Activated T-helper 17 cell treated with anti-CD3 and anti-CD28 coated beads, Interleukin-2, amount 50 U/mL, for 72 hours (primary cell): ENCODE results near the gene PLET1. TPM values are rescaled to one million over a fixed set of nuclear protein-coding genes. Genes with fewer than 3 reads are reported as not detected.

ENCODE experiments used
- ATAC-seq: fragments of 150-1000 bp; cut with Tn5 transposase; replicated peaks from 2 replicates; pipeline ENCODE4 v1.10.0; 2021; ENCODE audit warnings: mild to moderate bottlenecking, moderate library complexity
- H3K27ac Mint-ChIP-seq: one replicate; pipeline ENCODE4 v1.8.0; 2022; ENCODE audit warnings: mixed read lengths
- H3K27me3 Mint-ChIP-seq: one replicate; pipeline ENCODE4 v1.8.0; 2022; ENCODE audit warnings: mixed read lengths
- H3K36me3 Mint-ChIP-seq: one replicate; pipeline ENCODE4 v1.8.0; 2022; ENCODE audit warnings: low read depth, mild to moderate bottlenecking, mixed read lengths
- H3K4me1 Mint-ChIP-seq: one replicate; pipeline ENCODE4 v1.8.0; 2022; ENCODE audit warnings: mixed read lengths
- H3K4me3 Mint-ChIP-seq: one replicate; pipeline ENCODE4 v1.8.0; 2022; ENCODE audit warnings: mild to moderate bottlenecking, mixed read lengths
- H3K9me3 Mint-ChIP-seq: one replicate; pipeline ENCODE4 v1.8.0; 2022; ENCODE audit warnings: mixed read lengths
- total RNA-seq, 2 donors: library from RNA; stranded (reverse); gene quantifications; one replicate each; pipeline ENCODE4 v1.2.3, GENCODE V29; 2022

The PLET1 gene
- total RNA-seq, 2 donors from 2014 or later = not detected

GRCh38 chr11:112273066-112273465 lies 12.4 kb upstream of the PLET1 start:
- Mint-ChIP-seq H3K4me3 (no peak overlapping the region), H3K27ac (no peak overlapping the region), H3K27me3 (no peaks in the 10 kb centered on the region), H3K4me1 (no peaks in the 10 kb centered on the region), H3K9me3 (no peaks in the 10 kb centered on the region), H3K36me3 (no peaks in the 10 kb centered on the region)
- no peak for ATAC-seq

GRCh38 chr11:112271242-112271641 lies 10.6 kb upstream of the PLET1 start:
- Mint-ChIP-seq H3K4me1 (no peaks in the 10 kb centered on the region), H3K27me3 (no peaks in the 10 kb centered on the region), H3K36me3 (no peaks in the 10 kb centered on the region), H3K9me3 (no peaks in the 10 kb centered on the region), H3K4me3 (no peak overlapping the region), H3K27ac (peak overlapping the region; percentile 24)
- no peak for ATAC-seq

- no peaks in the 10 kb centered on the region for H3K36me3 Mint-ChIP-seq
- no peaks in the 10 kb centered on the region for H3K9me3 Mint-ChIP-seq
- H3K4me3 Mint-ChIP-seq = no peak overlapping the region
- ATAC-seq = no peak
- H3K27me3 Mint-ChIP-seq = no peaks in the 10 kb centered on the region
- no peaks in the 10 kb centered on the region for H3K4me1 Mint-ChIP-seq
- H3K27ac Mint-ChIP-seq = no peak overlapping the region
These were observed 10.0 kb upstream of the PLET1 start for GRCh38 chr11:112270551-112271180.

GRCh38 chr11:112269139-112269538 lies 8.5 kb upstream of the PLET1 start:
- no peak for ATAC-seq
- Mint-ChIP-seq H3K27ac (no peak overlapping the region), H3K4me1 (no peaks in the 10 kb centered on the region), H3K36me3 (no peaks in the 10 kb centered on the region), H3K9me3 (no peaks in the 10 kb centered on the region), H3K4me3 (no peak overlapping the region), H3K27me3 (no peaks in the 10 kb centered on the region)

DNA sequence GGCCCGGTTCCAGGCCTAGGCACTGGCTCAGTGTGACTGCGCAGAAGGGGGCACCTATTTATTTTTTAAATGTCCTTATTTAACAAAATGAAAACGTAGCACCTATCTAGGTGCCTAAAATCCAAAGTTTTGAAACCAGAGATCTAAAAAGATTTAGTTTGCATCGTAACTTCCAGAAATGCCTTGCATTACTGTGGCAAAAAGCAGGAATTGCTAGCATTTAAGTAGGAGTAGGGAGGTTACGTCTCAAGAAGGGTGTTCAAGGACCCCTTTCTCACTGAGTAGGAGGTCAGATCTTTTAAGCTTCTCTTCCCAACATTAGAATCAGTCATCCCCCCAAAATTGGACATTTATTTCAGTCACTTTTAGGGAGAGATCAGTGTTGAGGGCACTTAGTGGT lies 7.7 kb upstream of the PLET1 start:
- Mint-ChIP-seq H3K27me3 (no peaks in the 10 kb centered on the region), H3K27ac (no peak overlapping the region), H3K36me3 (no peaks in the 10 kb centered on the region), H3K9me3 (no peaks in the 10 kb centered on the region), H3K4me1 (no peaks in the 10 kb centered on the region), H3K4me3 (no peak overlapping the region)
- no peak for ATAC-seq

- Mint-ChIP-seq H3K4me1 (no peaks in the 10 kb centered on the region), H3K4me3 (no peak overlapping the region), H3K9me3 (no peaks in the 10 kb centered on the region), H3K36me3 (no peaks in the 10 kb centered on the region), H3K27me3 (no peaks in the 10 kb centered on the region), H3K27ac (no peak overlapping the region)
- no peak for ATAC-seq
These were observed 6.5 kb upstream of the PLET1 start for GRCh38 chr11:112267188-112267591.

DNA sequence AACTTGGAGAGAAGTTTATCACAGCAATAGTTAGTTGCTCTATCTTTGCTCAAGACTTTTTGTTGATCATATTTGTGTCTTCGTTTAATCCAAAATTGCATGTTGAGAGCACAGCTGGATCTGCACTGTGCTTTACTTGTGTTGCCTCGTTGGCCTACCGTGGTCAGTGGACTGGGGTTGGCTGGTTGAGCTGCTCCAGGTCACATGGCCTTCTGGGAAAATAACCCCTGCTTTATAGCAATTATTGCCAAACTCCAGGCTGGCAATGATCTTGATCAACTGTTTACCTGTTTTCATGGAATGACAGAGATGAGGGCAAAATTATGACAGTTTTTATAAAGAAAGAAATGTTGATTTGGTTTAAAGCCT lies 5.7 kb upstream of the PLET1 start:
- no peaks in the 10 kb centered on the region for H3K36me3 Mint-ChIP-seq
- no peak for ATAC-seq
- H3K27me3 Mint-ChIP-seq = no peaks in the 10 kb centered on the region
- no peaks in the 10 kb centered on the region for H3K9me3 Mint-ChIP-seq
- H3K4me3 Mint-ChIP-seq = no peak overlapping the region
- no peaks in the 10 kb centered on the region for H3K4me1 Mint-ChIP-seq
- no peak overlapping the region for H3K27ac Mint-ChIP-seq

DNA sequence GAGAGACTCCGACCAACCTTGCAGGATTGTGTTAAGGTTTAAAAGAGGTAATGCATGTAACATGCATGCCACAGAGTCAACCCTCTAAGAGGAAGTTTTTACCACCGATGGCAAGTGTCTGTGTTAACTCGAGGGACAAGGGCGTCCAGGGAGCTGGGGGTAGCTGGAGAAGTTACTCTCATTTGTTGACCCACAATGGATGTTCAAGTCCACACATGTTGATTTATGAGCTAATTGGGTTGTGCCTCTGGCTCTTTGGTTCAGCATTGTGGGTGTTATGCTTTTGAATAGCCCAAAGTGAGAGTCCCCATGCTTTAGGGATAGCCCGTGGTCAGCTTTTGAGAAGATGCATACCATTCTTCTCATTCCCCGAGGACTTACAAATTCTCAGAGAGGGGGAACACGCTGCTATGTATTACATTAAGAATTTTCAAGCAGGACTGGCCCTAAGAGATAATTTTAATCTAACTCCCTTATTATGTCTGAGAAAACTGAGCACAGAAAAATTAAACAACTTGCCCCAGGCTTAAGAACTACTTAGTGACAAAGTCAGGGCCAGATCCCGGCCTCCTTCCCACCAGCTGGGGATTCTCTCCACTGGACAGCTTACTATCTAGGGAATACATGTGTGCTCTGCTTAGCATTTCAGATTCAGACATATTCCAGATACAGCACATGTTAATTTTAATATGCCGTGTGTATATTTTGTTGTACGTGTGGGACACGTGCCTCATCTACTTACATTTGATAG lies 5.2 kb upstream of the PLET1 start:
- H3K27ac Mint-ChIP-seq = no peak overlapping the region
- H3K9me3 Mint-ChIP-seq = no peaks in the 10 kb centered on the region
- no peaks in the 10 kb centered on the region for H3K4me1 Mint-ChIP-seq
- no peaks in the 10 kb centered on the region for H3K27me3 Mint-ChIP-seq
- no peak overlapping the region for H3K4me3 Mint-ChIP-seq
- no peak for ATAC-seq
- H3K36me3 Mint-ChIP-seq = no peaks in the 10 kb centered on the region

- no peaks in the 10 kb centered on the region for H3K4me1 Mint-ChIP-seq
- no peaks in the 10 kb centered on the region for H3K36me3 Mint-ChIP-seq
- no peak overlapping the region for H3K27ac Mint-ChIP-seq
- no peaks in the 10 kb centered on the region for H3K9me3 Mint-ChIP-seq
- no peaks in the 10 kb centered on the region for H3K27me3 Mint-ChIP-seq
- no peak overlapping the region for H3K4me3 Mint-ChIP-seq
- ATAC-seq = no peak
These were observed 5.5 kb downstream of the PLET1 start for GRCh38 chr11:112255067-112255720.

DNA sequence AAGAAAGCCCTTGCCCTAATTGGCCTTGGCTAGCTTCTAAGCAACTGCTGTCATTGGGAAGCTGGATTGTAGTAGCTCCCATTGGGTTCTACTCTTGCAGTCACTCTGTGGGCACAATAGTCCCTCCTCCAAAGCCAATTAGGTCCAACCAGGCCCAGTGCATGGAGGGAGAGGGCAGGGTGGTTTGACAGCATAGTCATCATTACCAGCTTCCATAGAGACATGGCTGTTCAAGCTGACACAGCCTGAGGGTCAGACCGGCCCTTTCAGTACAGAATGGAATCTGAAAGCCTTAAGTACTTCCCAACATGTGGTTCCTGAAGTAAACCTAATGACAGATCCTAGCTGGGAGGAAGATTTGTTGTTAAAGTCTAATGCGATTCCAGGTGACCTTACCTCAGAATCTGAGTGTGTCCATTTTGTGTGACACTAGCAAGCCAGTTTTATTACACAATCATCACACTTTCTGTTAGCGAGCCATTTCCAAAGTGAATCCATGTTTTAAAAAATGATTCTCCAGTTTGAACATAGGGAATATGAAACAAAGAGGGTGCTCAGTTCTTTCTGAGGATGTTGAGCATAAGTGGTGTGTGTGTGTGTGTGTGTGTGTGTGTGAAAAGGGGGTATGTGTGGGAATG lies 6.9 kb downstream of the PLET1 start:
- no peak for ATAC-seq
- H3K4me1 Mint-ChIP-seq = no peaks in the 10 kb centered on the region

GRCh38 chr11:112249871-112250610 lies 10.6 kb downstream of the PLET1 start:
- no peaks in the 10 kb centered on the region for H3K4me1 Mint-ChIP-seq
- no peak overlapping the region for H3K27ac Mint-ChIP-seq
- H3K36me3 Mint-ChIP-seq = no peaks in the 10 kb centered on the region
- no peak overlapping the region for H3K4me3 Mint-ChIP-seq
- no peaks in the 10 kb centered on the region for H3K27me3 Mint-ChIP-seq
- no peaks in the 10 kb centered on the region for H3K9me3 Mint-ChIP-seq
- ATAC-seq = no peak

More for the DNA sequence above, 6.9 kb downstream of the PLET1 start:
- no peaks in the 10 kb centered on the region for H3K36me3 Mint-ChIP-seq
- H3K27ac Mint-ChIP-seq = no peak overlapping the region
- H3K9me3 Mint-ChIP-seq = no peaks in the 10 kb centered on the region
- no peak overlapping the region for H3K4me3 Mint-ChIP-seq
- no peaks in the 10 kb centered on the region for H3K27me3 Mint-ChIP-seq

GRCh38 chr11:112248201-112248600 lies 12.5 kb downstream of the PLET1 start:
- H3K36me3 Mint-ChIP-seq = no peaks in the 10 kb centered on the region
- no peak for ATAC-seq
- H3K27me3 Mint-ChIP-seq = no peaks in the 10 kb centered on the region
- H3K27ac Mint-ChIP-seq = no peak overlapping the region
- no peaks in the 10 kb centered on the region for H3K9me3 Mint-ChIP-seq
- H3K4me1 Mint-ChIP-seq = no peaks in the 10 kb centered on the region
- H3K4me3 Mint-ChIP-seq = no peak overlapping the region

GRCh38 chr11:112247201-112247600 lies 13.5 kb downstream of the PLET1 start:
- Mint-ChIP-seq H3K36me3 (peaks cover 8% of the 10 kb centered on the region), H3K4me1 (no peaks in the 10 kb centered on the region), H3K9me3 (no peaks in the 10 kb centered on the region), H3K27me3 (no peaks in the 10 kb centered on the region), H3K27ac (no peak overlapping the region), H3K4me3 (no peak overlapping the region)
- ATAC-seq = no peak

DNA sequence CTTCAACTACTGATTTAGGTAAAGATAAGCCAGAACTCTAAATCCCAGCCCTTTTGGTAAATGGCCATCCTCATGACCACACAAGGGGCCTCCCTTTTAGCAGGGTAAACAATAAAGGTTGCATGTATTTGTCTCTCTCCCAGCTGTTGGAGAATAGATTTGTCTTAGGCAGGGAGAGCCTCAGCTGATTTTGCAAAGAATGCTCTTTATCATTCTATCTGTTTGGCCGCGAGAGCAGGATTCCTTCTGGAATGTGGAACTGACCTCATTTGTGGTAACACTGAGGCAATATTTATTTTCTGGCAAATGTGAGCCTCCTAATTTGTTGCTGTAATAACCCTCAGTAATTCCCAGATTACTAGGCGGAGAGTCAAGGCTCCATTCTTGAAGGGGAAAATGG lies 19.2 kb downstream of the PLET1 start:
- no peaks in the 10 kb centered on the region for H3K9me3 Mint-ChIP-seq
- no peak overlapping the region for H3K4me3 Mint-ChIP-seq
- no peak for ATAC-seq
- no peak overlapping the region for H3K27ac Mint-ChIP-seq
- peaks cover 50% of the 10 kb centered on the region for H3K36me3 Mint-ChIP-seq
- H3K27me3 Mint-ChIP-seq = no peaks in the 10 kb centered on the region
- no peaks in the 10 kb centered on the region for H3K4me1 Mint-ChIP-seq
